ENCODE data around the gene STK11.

Gene STK11

DNA sequence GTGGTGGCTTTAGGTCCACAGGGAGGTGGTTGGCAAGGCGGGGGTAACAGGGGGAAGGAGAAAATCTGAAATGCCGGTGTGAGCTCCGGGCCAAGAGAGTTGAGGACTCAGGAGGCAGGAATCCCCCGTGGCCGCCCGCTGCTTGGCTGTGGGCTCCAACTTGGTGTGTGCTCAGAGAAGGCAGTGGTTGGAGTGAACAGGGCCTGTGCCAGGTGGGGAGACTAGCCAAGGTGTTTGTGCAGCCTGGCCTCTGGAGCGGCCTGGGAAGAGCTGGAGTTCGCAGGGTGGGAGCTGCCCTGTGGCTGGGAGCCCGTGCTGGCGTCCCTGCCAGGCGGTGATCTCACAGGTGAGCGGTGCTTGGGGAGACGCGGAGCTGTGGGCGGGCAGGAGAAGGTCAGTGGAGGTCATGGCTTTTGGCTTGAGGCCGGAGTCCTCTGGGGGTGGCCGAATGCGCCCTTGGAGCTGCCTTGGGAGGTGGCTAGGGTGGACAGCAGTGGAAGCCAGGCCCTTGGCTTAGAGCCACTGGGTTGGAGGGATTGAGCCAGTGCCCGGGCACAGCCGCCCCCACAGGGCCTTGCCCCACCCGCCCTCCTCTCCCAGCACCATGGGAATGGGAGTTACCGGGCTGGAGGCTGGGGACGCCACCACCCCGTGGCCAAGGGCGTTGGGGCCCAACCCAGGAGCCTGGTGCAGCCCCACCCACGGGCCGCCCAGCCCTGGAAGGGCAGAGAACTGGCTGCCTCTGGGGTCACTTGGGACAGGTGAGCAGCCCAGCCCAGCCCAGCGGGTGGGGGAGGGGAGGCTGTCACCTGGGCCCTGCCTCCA lies 56.4 kb downstream of the STK11 start:
- DNase-seq (ENCODE audit: low spot score), result peak; percentile 79

DNA sequence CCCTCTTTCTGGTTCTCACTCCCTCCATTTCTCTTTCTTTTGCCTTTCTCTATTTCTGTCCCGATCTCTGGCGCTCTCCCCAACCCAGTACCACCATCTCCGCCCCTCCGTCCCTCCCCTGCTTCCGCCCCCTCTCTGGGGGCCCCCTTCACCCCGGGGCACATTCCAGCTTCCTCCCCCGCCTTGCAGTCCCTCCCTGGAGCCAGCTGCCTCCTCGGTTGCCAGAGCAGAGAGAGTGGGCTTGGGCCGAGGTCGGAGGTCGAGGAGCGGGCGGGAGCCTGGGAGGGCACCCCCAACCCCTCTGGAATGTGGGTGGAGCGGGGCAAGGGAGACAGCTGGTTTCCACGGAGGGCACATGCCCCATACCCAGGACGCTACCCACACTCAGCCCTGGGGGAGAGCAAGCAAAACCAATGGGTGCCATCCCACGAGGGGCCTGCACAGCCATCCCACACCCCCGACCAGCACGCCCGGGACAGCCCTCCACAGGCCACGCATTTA lies 57.1 kb downstream of the STK11 start:
- DNase-seq (ENCODE audit: low spot score), result no peak

GRCh38 chr19:1263188-1263587 lies 57.6 kb downstream of the STK11 start:
- peak; percentile 61 for DNase-seq (ENCODE audit: low spot score)

- DNase-seq (ENCODE audit: low spot score), result peak; percentile 96
Measured at GRCh38 chr19:1264801-1265614, 59.4 kb downstream of the STK11 start.

- peak; percentile 84 for DNase-seq (ENCODE audit: low spot score)
Measured at GRCh38 chr19:1265615-1266128, 60.1 kb downstream of the STK11 start.

GRCh38 chr19:1266129-1266915 lies 60.7 kb downstream of the STK11 start:
- peak; percentile 89 for DNase-seq (ENCODE audit: low spot score)

GRCh38 chr19:1266916-1267476 lies 61.4 kb downstream of the STK11 start:
- DNase-seq (ENCODE audit: low spot score), result peak; percentile 66

GRCh38 chr19:1267477-1268225 lies 62.1 kb downstream of the STK11 start:
- no peak for DNase-seq (ENCODE audit: low spot score)

GRCh38 chr19:1268226-1269064 lies 62.9 kb downstream of the STK11 start:
- no peak for DNase-seq (ENCODE audit: low spot score)

DNA sequence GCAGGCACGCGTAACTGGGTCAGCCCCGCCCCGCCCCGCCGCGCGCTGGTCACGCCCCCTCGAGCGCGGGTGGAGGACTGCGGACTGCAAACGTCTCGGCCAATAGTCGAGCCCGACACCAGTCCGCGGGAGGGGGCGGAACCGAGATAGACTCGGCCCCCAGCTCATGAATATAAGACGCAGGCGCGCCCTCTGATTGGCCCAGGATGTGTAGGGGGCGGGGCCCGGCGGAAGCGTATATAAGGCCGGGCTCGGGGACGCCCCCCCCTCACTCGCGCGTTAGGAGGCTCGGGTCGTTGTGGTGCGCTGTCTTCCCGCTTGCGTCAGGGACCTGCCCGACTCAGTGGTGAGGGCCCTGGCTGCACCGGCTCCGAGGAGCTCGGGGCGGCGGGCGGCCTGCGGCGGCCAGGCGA lies 63.5 kb downstream of the STK11 start, which contains the start of gene CIRBP:
Gene CIRBP (plus strand): TSS at position 268 of the 413 bp plus-strand sequence. CDS start 1,602 bp downstream, outside the sequence.
- DNase-seq (ENCODE audit: low spot score), result peak; percentile 99

- DNase-seq (ENCODE audit: low spot score), result peak; percentile 86
Measured at GRCh38 chr19:1269478-1270212, 64.1 kb downstream of the STK11 start.

DNA sequence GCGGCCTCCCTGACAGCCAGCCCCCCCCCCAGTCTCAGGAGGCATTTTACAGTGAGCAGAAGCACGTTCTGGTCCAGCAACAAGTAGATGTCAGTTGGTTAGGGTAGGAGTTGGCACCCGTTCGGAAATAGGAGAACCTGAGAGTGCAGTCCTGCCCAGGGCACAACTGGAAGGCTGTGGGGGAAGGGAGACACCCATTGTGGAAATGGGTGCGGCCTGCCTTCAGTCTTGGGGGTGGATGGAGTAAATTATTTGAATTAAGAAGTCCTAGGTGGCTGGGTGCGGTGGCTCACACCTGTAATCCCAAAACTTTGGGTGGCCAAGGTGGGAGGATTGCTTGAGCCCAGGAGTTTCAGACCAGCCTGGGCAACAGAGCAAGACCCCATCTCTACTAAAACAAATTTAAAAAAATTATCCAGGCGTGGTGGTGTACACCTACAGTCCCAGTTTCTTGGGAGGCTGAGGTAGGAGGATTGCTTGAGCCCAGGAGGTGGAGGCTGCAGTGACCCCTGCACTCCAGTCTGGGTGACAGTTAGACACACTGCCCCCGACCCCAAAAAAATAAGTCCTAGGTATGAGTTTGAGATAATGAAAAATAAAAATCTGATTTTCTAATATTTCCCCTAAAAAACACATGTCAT lies 64.8 kb downstream of the STK11 start:
- no peak for DNase-seq (ENCODE audit: low spot score)

DNA sequence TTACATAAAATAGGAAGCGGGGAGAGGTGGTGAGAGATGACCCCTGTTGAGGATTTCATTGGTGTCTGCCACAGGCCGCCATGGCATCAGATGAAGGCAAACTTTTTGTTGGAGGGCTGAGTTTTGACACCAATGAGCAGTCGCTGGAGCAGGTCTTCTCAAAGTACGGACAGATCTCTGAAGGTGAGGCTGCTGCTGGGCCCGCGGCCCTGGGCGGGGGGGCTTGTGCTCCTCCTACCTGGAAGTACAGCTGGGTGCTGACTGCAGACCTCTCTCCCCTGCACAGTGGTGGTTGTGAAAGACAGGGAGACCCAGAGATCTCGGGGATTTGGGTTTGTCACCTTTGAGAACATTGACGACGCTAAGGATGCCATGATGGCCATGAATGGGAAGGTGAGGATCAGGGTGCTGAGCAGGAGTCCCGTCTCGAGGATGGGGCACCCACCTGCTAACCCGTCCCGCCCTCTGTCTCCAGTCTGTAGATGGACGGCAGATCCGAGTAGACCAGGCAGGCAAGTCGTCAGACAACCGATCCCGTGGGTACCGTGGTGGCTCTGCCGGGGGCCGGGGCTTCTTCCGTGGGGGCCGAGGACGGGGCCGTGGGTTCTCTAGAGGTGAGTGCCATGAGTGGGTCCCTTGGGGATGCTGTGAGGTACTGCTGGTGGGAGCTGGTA lies 65.4 kb downstream of the STK11 start:
- DNase-seq (ENCODE audit: low spot score), result peak; percentile 30

DNA sequence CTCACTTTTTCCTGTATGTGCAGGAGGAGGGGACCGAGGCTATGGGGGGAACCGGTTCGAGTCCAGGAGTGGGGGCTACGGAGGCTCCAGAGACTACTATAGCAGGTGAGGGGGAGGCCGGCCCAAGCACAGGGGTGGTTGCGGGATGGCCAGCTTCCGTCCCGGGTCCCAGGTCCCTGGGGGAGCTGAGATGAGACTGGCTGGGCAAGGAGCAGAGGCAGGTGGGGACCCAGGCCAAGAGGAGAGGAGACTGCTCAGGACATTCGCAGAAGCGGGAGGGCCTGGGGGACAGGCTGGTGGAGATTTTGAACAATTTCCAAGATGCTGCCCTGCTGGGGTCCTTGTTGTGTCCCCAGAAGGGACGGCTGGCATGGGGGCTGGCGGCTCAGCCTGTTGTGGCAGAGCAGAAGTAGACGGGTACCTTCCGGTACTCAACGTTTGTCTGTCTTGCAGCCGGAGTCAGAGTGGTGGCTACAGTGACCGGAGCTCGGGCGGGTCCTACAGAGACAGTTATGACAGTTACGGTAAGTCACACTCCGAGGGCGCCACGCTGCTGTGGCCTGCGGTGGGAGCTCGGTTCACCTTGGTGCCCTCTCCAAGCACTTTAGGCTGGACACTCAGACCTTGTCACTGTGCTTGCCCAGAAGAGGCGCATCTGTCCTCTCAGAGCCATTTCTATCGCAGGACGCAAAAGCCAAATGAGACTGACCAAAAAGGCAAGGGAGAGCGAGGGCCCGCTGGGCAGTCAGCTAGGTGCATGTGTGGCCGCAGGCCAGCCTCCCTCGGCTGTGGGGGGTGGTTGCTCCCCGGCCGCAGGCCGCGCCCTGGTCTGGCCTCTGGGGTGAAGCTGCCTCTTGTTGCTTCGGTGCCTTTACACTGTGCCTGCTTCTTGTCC lies 66.2 kb downstream of the STK11 start:
- peak; percentile 24 for DNase-seq (ENCODE audit: low spot score)

DNA sequence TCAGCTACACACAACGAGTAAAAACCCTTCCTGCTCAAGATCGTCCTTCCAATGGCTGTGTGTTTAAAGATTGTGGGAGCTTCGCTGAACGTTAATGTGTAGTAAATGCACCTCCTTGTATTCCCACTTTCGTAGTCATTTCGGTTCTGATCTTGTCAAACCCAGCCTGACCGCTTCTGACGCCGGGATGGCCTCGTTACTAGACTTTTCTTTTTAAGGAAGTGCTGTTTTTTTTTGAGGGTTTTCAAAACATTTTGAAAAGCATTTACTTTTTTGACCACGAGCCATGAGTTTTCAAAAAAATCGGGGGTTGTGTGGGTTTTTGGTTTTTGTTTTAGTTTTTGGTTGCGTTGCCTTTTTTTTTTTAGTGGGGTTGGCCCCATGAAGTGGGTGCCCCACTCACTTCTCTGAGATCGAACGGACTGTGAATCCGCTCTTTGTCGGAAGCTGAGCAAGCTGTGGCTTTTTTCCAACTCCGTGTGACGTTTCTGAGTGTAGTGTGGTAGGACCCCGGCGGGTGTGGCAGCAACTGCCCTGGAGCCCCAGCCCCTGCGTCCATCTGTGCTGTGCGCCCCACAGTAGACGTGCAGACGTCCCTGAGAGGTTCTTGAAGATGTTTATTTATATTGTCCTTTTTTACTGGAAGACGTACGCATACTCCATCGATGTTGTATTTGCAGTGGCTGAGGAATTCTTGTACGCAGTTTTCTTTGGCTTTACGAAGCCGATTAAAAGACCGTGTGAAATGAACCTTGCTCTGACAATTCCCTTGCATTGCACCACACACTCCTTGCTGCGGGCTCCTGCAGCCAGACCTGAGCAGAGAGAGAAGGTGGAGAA lies 67.1 kb downstream of the STK11 start:
- no peak for DNase-seq (ENCODE audit: low spot score)

All from kidney tubule cell (primary cell).